ENCODE measurements around the gene RSPRY1. TPM values are rescaled to one million over a fixed set of nuclear protein-coding genes. Genes with fewer than 3 reads are reported as not detected.

The RSPRY1 gene
- total RNA-seq, 1 donor from 2014 or later: 44.0 TPM

- no peak overlapping the region for H3K27ac Mint-ChIP-seq
- H3K27me3 Mint-ChIP-seq (ENCODE audit: low read depth): no peaks in the 10 kb centered on the region
- H3K4me3 Mint-ChIP-seq: no peak overlapping the region
- DNase-seq (ENCODE audit: low spot score in 2 of 2, unreplicated experiment in 2 of 2): no peak
- TF ChIP-seq, protein P1, sequence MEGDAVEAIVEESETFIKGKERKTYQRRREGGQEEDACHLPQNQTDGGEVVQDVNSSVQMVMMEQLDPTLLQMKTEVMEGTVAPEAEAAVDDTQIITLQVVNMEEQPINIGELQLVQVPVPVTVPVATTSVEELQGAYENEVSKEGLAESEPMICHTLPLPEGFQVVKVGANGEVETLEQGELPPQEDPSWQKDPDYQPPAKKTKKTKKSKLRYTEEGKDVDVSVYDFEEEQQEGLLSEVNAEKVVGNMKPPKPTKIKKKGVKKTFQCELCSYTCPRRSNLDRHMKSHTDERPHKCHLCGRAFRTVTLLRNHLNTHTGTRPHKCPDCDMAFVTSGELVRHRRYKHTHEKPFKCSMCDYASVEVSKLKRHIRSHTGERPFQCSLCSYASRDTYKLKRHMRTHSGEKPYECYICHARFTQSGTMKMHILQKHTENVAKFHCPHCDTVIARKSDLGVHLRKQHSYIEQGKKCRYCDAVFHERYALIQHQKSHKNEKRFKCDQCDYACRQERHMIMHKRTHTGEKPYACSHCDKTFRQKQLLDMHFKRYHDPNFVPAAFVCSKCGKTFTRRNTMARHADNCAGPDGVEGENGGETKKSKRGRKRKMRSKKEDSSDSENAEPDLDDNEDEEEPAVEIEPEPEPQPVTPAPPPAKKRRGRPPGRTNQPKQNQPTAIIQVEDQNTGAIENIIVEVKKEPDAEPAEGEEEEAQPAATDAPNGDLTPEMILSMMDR (IDR thresholded peaks at IDR 0.05; ENCODE audit: unreplicated experiment): no peak
- peaks cover 9% of the 10 kb centered on the region for H3K4me1 Mint-ChIP-seq
- peaks cover 32% of the 10 kb centered on the region for H3K36me3 Mint-ChIP-seq
- peaks cover 4% of the 10 kb centered on the region for H3K9me3 Mint-ChIP-seq
These were observed 38.7 kb downstream of the RSPRY1 start for GRCh38 chr16:57224651-57225335.

GRCh38 chr16:57225978-57226377 lies 39.8 kb downstream of the RSPRY1 start:
- TF ChIP-seq, protein P1 (IDR thresholded peaks at IDR 0.05; ENCODE audit: unreplicated experiment): no peak
- H3K9me3 Mint-ChIP-seq: no peaks in the 10 kb centered on the region
- peaks cover 29% of the 10 kb centered on the region for H3K36me3 Mint-ChIP-seq
- H3K27ac Mint-ChIP-seq: no peak overlapping the region
- DNase-seq (ENCODE audit: low spot score in 2 of 2, unreplicated experiment in 2 of 2): no peak
- no peak overlapping the region for H3K4me3 Mint-ChIP-seq
- peaks cover 9% of the 10 kb centered on the region for H3K4me1 Mint-ChIP-seq
- H3K27me3 Mint-ChIP-seq (ENCODE audit: low read depth): no peaks in the 10 kb centered on the region

DNA sequence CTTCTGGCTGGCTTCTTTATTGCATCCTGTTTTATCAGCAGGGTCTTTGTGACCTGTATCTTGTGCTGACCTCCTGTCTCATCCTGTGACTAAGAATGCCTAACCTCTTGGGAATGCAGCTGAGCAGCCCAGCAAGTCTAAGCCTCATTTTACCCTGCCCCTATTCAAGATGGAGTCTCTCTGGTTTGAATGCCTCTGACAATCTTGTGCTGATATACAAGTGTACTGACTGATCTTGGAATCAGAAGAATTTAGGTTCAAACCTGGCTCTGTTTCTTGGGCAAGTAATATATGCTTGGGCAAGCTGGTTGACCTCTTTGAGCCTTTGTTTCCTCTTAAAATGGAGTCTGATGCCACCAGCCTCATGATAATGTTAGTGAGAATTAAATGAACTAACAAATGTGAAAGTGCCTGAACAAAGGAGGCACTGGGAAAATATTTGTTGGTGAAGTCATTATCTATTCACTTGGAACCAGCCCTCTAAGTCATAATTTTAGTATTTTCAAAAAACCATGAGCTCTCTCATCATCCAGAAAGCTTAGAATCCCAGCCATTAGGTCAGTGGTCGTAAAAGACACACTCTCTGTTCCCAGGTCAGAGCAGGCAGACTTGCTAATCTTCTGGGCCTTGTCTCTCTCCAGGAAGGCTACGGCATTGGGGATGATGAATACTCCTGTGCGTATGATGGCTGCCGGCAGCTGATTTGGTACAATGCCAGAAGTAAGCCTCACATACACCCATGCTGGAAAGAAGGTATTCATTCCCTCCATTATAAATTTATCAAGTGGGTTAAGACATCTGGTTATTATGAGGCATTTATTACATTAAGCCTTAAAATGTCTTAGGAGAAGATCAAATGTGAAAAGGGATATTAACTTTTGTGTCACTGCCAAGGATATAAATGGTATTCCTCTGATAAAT lies 40.8 kb downstream of the RSPRY1 start:
- Mint-ChIP-seq H3K4me3 (no peak overlapping the region), H3K27ac (peak overlapping the region; percentile 83), H3K27me3 (ENCODE audit: low read depth) (no peaks in the 10 kb centered on the region), H3K9me3 (no peaks in the 10 kb centered on the region), H3K36me3 (peaks cover 33% of the 10 kb centered on the region), H3K4me1 (peaks cover 9% of the 10 kb centered on the region)
- TF ChIP-seq, protein P1 (IDR thresholded peaks at IDR 0.05; ENCODE audit: unreplicated experiment): no peak
- DNase-seq (ENCODE audit: low spot score in 2 of 2, unreplicated experiment in 2 of 2): no peak

DNA sequence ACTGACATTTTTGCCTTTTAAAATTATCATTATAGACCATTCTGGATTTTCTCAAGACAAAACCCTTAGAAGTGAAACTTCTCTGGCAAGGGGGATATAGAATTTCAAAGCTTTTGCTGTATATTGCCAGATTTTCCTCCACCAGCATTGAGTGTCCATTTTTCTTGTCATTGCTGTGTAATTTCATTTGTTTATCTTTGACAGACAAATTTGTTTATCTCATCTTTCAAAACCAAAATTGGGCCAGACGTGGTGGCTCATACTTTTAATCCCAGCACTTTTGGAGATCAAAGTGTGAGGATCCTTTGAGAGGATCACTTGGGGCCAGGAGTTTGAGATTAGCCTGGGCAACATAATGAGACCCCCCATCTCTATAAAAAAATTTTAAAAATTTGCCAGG lies 43.0 kb downstream of the RSPRY1 start:
- H3K9me3 Mint-ChIP-seq: no peaks in the 10 kb centered on the region
- H3K27me3 Mint-ChIP-seq (ENCODE audit: low read depth): no peaks in the 10 kb centered on the region
- H3K27ac Mint-ChIP-seq: no peak overlapping the region
- TF ChIP-seq, protein P1 (IDR thresholded peaks at IDR 0.05; ENCODE audit: unreplicated experiment): no peak
- H3K4me3 Mint-ChIP-seq: no peak overlapping the region
- peaks cover 29% of the 10 kb centered on the region for H3K36me3 Mint-ChIP-seq
- H3K4me1 Mint-ChIP-seq: peaks cover 9% of the 10 kb centered on the region
- no peak for DNase-seq (ENCODE audit: low spot score in 2 of 2, unreplicated experiment in 2 of 2)

DNA sequence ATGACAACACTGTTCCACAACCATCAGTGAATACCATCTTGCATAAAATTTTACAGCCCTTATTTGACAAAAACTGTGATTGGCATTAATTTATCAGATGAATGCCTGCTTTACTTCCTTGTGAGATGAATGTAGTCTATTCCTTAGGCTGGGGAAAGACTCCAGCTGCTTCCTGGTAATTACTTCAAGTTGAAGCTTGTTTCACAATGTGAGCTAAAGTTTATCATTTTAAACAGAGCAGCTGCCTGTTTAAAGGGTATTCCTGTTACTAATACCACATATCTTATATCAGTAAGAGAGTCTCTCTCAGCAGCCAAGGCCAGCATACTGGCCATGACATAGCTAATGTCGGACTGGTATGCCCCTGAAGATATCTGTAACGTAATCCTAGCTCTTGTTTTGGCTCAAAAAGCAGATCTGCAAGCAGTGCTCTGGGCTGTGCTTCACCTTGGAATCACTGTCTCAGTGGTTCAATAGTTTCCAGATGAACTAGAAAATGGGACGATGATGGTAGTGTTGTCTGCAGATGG lies 45.8 kb downstream of the RSPRY1 start:
- TF ChIP-seq, protein P1 (IDR thresholded peaks at IDR 0.05; ENCODE audit: unreplicated experiment): no peak
- Mint-ChIP-seq H3K27me3 (ENCODE audit: low read depth) (no peaks in the 10 kb centered on the region), H3K4me1 (peaks cover 5% of the 10 kb centered on the region), H3K9me3 (peaks cover 5% of the 10 kb centered on the region), H3K4me3 (no peak overlapping the region), H3K27ac (peak overlapping the region; percentile 4), H3K36me3 (peaks cover 46% of the 10 kb centered on the region)
- DNase-seq (ENCODE audit: low spot score in 2 of 2, unreplicated experiment in 2 of 2): no peak
